Heart left ventricle (tissue), 16 donors: ENCODE results near the gene RGL2. TPM values are rescaled to one million over a fixed set of nuclear protein-coding genes. Genes with fewer than 3 reads are reported as not detected.

ENCODE experiments used
- ATAC-seq, 4 donors: fragments of 200-7000 bp; cut with Tn5 transposase; one replicate each; pipeline ENCODE4 v1.9.1; 2020 to 2022; ENCODE audit warnings: moderate library complexity in 4 of 4, mild to moderate bottlenecking in 3 of 4, moderate number of reproducible peaks in 1 of 4
- DNase-seq, 5 donors: peaks; one replicate each; pipeline ENCODE4 v3.0.0-alpha.2; 2020
- H3K27ac ChIP-seq, 12 donors: fragments of 200-600 bp; sonication (generic) in 4 of 12; one replicate each; pipeline versions ENCODE4 v1.5.0 to v1.8.0; 2016 to 2022; ENCODE audit warnings: mild to moderate bottlenecking in 2 of 12
- H3K27me3 ChIP-seq, 9 donors: fragments of 200-600 bp; sonication (generic) in 2 of 9; one replicate each; pipeline versions ENCODE4 v1.5.1 to v1.8.0; 2016 to 2022; ENCODE audit warnings: mild to moderate bottlenecking in 3 of 9
- H3K36me3 ChIP-seq, 9 donors: fragments of 200-600 bp; sonication (generic) in 2 of 9; one replicate each; pipeline versions ENCODE4 v1.5.0 to v1.8.0; 2018 to 2022; ENCODE audit warnings: mild to moderate bottlenecking in 2 of 9
- H3K4me1 ChIP-seq, 12 donors: fragments of 200-600 bp; sonication (generic) in 4 of 12; one replicate each; pipeline versions ENCODE4 v1.5.0 to v1.8.0; 2016 to 2022; ENCODE audit warnings: mild to moderate bottlenecking in 3 of 12
- H3K4me3 ChIP-seq, 12 donors: fragments of 200-600 bp; sonication (generic) in 4 of 12; one replicate each; pipeline versions ENCODE4 v1.5.0 to v1.8.0; 2017 to 2022; ENCODE audit warnings: mild to moderate bottlenecking in 9 of 12, moderate library complexity in 4 of 12
- H3K9me3 ChIP-seq, 12 donors: fragments of 200-600 bp; sonication (generic) in 4 of 12; one replicate each; pipeline versions ENCODE4 v1.5.0 to v1.8.0; 2016 to 2022; ENCODE audit warnings: mild to moderate bottlenecking in 1 of 12
- CTCF ChIP-seq, 12 donors: fragments of 200-600 bp; sonication (generic) in 4 of 12; IDR thresholded peaks; one replicate each; pipeline versions ENCODE4 v1.5.0 to v1.8.0; 2018 to 2022; ENCODE audit warnings: antibody characterized with exemption in 12 of 12, mild to moderate bottlenecking in 5 of 12
- POLR2A ChIP-seq, 2 donors: fragments of 450-650 bp; IDR thresholded peaks; one replicate each; pipeline ENCODE4 v1.6.1; 2017; ENCODE audit warnings: antibody characterized with exemption in 2 of 2, mild to moderate bottlenecking in 2 of 2, moderate library complexity in 2 of 2
- WGBS, 4 donors: extraction: QIAGEN DNeasy Blood & Tissue Kit in 2 of 4; methylation state at CpG; one replicate each; pipeline versions ENCODE4 v1.1.5 to v1.1.7; 2013 to 2018; 5-methylcytosine and 5-hydroxymethylcytosine counted together
- intact Hi-C, 10 donors: fragments of 100-400 bp; cut with DNase I; formaldehyde crosslinking; loops; one replicate each; pipeline versions ENCODE4 v1.11.1 to v1.14.2; 2022
- polyA plus RNA-seq, 2 donors: library from polyadenylated mRNA; stranded (reverse); fragments of 200-250 nt; gene quantifications; one replicate each; pipeline ENCODE4 v1.2.3, GENCODE V29; 2013
- total RNA-seq, 9 donors: library from RNA; depleted of rRNA in 2 of 9; stranded (reverse); fragments of >200 nt in 2 of 9; fragmentation: NEBNext Ultra II Directional in 3 of 9; extraction: Animal tissue kit (Norgen Biotek cat#: 25700) in 3 of 9; gene quantifications; one replicate each; pipeline versions ENCODE4 v1.1.0 to v1.2.4, GENCODE V29; 2016 to 2023
- donor health status: ischemic (EF 13 %, LVEDD 7.1; RV severe dilation, severe dysfunction).
- donor health status: healthy with polysubstance abuse.
- donor health status: DM: no; HTN: yes; CAD: no.
- donor health status: DM: no; HTN: no; CAD: no.
- donor health status: ischemic (EF 25% LVEDD 6.9; RV normal size, moderate dysfunction).
- donor health status: ischemic (EF 25% LVEDD 5.7; RV mildly dilated, moderate dysfunction).
- donor health status: healthy.
- donor health status: DM: yes; HTN: yes; CAD: no.
- donor health status: ischemic (EF 35%, LVEDD 5.7; RV mildly dilated, moderate dysfunction).
- donor health status: nonischemic (EF 11% LVEDD 7.7; RV severe dilation, severe dysfunction).
- donor health status: DM: yes; HTN: yes; CAD: no.
- donor health status: PGD.
- donor health status: ischemic (EF 29% LVEDD 5.4; RV normal size, mild dysfunction).
- donor health status: nonischemic (EF 23%, LVEDD 6.1; RV moderate dilation, normal function).

The RGL2 gene
- total and polyA plus RNA-seq, 11 donors = 34.9 to 67.8 (median 48.4) TPM

GRCh38 chr6:33272275-33273128 lies 26.2 kb downstream of the RGL2 start:
- Histone ChIP-seq H3K4me1 (peaks cover 15 to 68% (median 54%) of the 10 kb centered on the region in 12 donors), H3K9me3 (no peaks in the 10 kb centered on the region), H3K27ac (peak overlapping the region in 11 of 12 donors; percentile 86 to 98 (median 93)), H3K4me3 (peak overlapping the region; percentile 68 to 92 (median 76)), H3K27me3 (no peaks in the 10 kb centered on the region), H3K36me3 (peaks cover 0 to 65% (median 57%) of the 10 kb centered on the region in 9 donors)
- intact Hi-C loops = loop anchor here in 1 of 10 donors (2.0 kb wide), 1 partner anchor 16 kb away; the partner anchor contains the start of genes PFDN6 and WDR46
- ATAC-seq (peak; percentile 8 to 22 (median 12)), DNase-seq (no peak)
- TF ChIP-seq CTCF (IDR thresholded peaks at IDR 0.05) (no peak), POLR2A (IDR thresholded peaks at IDR 0.05) (no peak)
- WGBS, 4 donors = 11 to 20% (median 12%) methylated on average over 14 to 22 of the region's 22 CpGs

- intact Hi-C loops = loop anchor here in 1 of 10 donors (2.0 kb wide), 1 partner anchor 17 kb away; the partner anchor contains the start of genes PFDN6 and WDR46
- Histone ChIP-seq H3K27me3 (no peaks in the 10 kb centered on the region), H3K9me3 (no peaks in the 10 kb centered on the region), H3K4me1 (peaks cover 15 to 60% (median 49%) of the 10 kb centered on the region in 12 donors), H3K36me3 (peaks cover 0 to 72% (median 66%) of the 10 kb centered on the region in 9 donors), H3K4me3 (peak within 1 kb of the TSS; percentile 68 to 92 (median 76)), H3K27ac (peak within 1 kb of the TSS; percentile 86 to 98 (median 93))
- DNase-seq (peak; percentile 90 to 96 (median 95)), ATAC-seq (peak; percentile 96 to 98 (median 98))
- 0 to 1% (median 1%) methylated on average over 35 to 48 of the region's 48 CpGs for WGBS, 4 donors
- TF ChIP-seq POLR2A (IDR thresholded peaks at IDR 0.05) = peak; percentile 18 to 94
- TF ChIP-seq CTCF (IDR thresholded peaks at IDR 0.05) = peak in 1 of 12 donors; percentile 9
These were observed 27.1 kb downstream of the RGL2 start, which contains the start of the genes RPS18 and VPS52 for GRCh38 chr6:33271468-33272274. RPS18 (plus strand) TSS chr6:33272075; CDS start chr6:33272120, 45 bp downstream. VPS52 (minus strand) TSS chr6:33271876; CDS start chr6:33271675, 201 bp downstream.

GRCh38 chr6:33271117-33271467 lies 27.6 kb downstream of the RGL2 start:
- Histone ChIP-seq H3K27ac (peak overlapping the region; percentile 86 to 98 (median 93)), H3K9me3 (no peaks in the 10 kb centered on the region), H3K27me3 (no peaks in the 10 kb centered on the region), H3K4me3 (peak overlapping the region; percentile 68 to 92 (median 76)), H3K36me3 (peaks cover 0 to 72% (median 67%) of the 10 kb centered on the region in 9 donors), H3K4me1 (peaks cover 9 to 54% (median 44%) of the 10 kb centered on the region in 12 donors)
- peak; percentile 0 to 25 (median 8) for ATAC-seq
- TF ChIP-seq CTCF (IDR thresholded peaks at IDR 0.05) (no peak), POLR2A (IDR thresholded peaks at IDR 0.05) (no peak)
- intact Hi-C loops = no loop called here
- DNase-seq = no peak
- WGBS, 4 donors = 1 to 4% (median 2%) methylated on average over 7 of the region's 7 CpGs
